ENCODE results near the gene DTWD1. TPM values are rescaled to one million over a fixed set of nuclear protein-coding genes. Genes with fewer than 3 reads are reported as not detected.

DTWD1 gene
- total RNA-seq, 6 experiments from 2014 or later, result 43.5 to 48.2 (median 46.8) TPM

DNA sequence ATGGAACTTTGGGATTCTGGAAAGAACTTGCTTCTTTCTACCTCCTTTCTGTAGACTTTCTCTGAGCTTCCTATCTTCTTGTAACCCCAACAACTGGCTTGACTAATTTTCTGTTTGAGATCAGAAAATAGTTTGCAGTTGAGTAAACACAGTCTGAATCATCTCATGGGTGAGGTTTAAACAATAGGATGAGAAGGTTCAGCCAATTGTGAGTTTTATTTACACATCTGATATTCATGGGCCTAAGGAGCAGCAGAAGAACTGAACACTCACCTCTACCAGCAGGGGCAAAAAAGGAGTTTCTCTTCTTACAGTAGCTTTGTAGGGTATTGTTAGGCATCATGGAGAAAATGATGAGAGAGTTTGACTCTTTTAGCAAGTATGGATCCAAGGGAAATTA is 54.2 kb downstream of the DTWD1 start:
- TF ChIP-seq CTCF (IDR thresholded peaks at IDR 0.05), result peak; percentile 67
- no peaks in the 10 kb centered on the region for H3K9me3 Mint-ChIP-seq
- no peaks in the 10 kb centered on the region for H3K36me3 Mint-ChIP-seq (ENCODE audit: low read depth)
- H3K27me3 Mint-ChIP-seq (ENCODE audit: insufficient read depth), result peaks cover 2% of the 10 kb centered on the region; the same call in 1 of the 2 replicates
- H3K4me1 Mint-ChIP-seq (ENCODE audit: low read depth), result peaks cover 34% of the 10 kb centered on the region
- H3K4me3 Mint-ChIP-seq, result peak overlapping the region; percentile 20
- H3K27ac Mint-ChIP-seq, result peak overlapping the region; percentile 79
- DNase-seq, result peak; percentile 88

- Mint-ChIP-seq H3K4me1 (ENCODE audit: low read depth) (peaks cover 27% of the 10 kb centered on the region), H3K27ac (no peak overlapping the region), H3K36me3 (ENCODE audit: low read depth) (no peaks in the 10 kb centered on the region), H3K27me3 (ENCODE audit: insufficient read depth) (peaks cover 2% of the 10 kb centered on the region; the same call in 1 of the 2 replicates), H3K4me3 (no peak overlapping the region), H3K9me3 (no peaks in the 10 kb centered on the region)
- no peak for DNase-seq
- TF ChIP-seq CTCF (IDR thresholded peaks at IDR 0.05), result no peak
These were observed 57.8 kb downstream of the DTWD1 start for GRCh38 chr15:49678655-49679054.

- no peak for TF ChIP-seq CTCF (IDR thresholded peaks at IDR 0.05)
- no peaks in the 10 kb centered on the region for H3K9me3 Mint-ChIP-seq
- H3K4me3 Mint-ChIP-seq, result no peak overlapping the region
- no peaks in the 10 kb centered on the region for H3K36me3 Mint-ChIP-seq (ENCODE audit: low read depth)
- DNase-seq, result no peak
- no peak overlapping the region for H3K27ac Mint-ChIP-seq
- H3K4me1 Mint-ChIP-seq (ENCODE audit: low read depth), result peaks cover 5% of the 10 kb centered on the region; the same call in 1 of the 2 replicates
- H3K27me3 Mint-ChIP-seq (ENCODE audit: insufficient read depth), result no peaks in the 10 kb centered on the region
These were observed 65.8 kb downstream of the DTWD1 start for GRCh38 chr15:49686599-49686998.

DNA sequence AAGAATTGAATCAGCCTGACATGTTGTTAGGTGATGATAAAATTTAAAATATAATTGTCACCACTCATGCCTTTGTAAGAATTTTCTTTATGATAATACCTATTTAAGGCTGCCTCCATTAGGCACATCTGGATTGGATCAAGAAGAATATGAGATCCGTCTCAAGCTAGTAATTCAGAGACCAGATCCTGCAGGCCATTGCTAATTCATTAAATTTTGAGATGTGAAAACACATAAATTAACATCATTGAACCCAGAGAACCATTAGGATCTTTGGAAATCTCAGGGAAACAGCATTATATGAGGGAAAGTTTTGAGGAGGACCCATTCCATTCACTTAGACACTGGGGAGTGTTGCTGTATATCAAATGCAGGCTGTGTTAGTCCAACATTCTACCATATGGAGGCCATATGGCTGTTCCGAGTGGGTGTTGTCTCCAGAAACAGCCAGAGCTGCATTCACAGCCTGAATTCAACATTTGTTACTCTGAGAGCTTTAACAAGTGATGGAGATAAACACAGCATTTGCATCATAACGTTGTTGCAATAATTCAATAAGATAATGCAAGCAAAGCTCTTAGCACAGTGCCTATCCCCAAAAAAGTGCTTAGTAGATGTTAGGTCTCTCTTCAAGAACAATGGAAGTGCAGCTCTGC is 67.4 kb downstream of the DTWD1 start:
- DNase-seq, result no peak
- Mint-ChIP-seq H3K4me3 (no peak overlapping the region), H3K27me3 (ENCODE audit: insufficient read depth) (no peaks in the 10 kb centered on the region), H3K36me3 (ENCODE audit: low read depth) (no peaks in the 10 kb centered on the region), H3K9me3 (no peaks in the 10 kb centered on the region), H3K4me1 (ENCODE audit: low read depth) (peaks cover 15% of the 10 kb centered on the region), H3K27ac (no peak overlapping the region)
- TF ChIP-seq CTCF (IDR thresholded peaks at IDR 0.05), result no peak

GRCh38 chr15:49692514-49693090 is 71.8 kb downstream of the DTWD1 start:
- no peak for DNase-seq
- Mint-ChIP-seq H3K4me1 (ENCODE audit: low read depth) (peaks cover 28% of the 10 kb centered on the region), H3K36me3 (ENCODE audit: low read depth) (no peaks in the 10 kb centered on the region), H3K4me3 (no peak overlapping the region), H3K9me3 (no peaks in the 10 kb centered on the region), H3K27me3 (ENCODE audit: insufficient read depth) (no peaks in the 10 kb centered on the region; the same call in 1 of the 2 replicates), H3K27ac (no peak overlapping the region)
- TF ChIP-seq CTCF (IDR thresholded peaks at IDR 0.05), result no peak

Data from HFFc6 (cell line).